Measurements from ENCODE around the gene MYF6. TPM values are rescaled to one million over a fixed set of nuclear protein-coding genes. Genes with fewer than 3 reads are reported as not detected.

Gene MYF6
- total RNA-seq, 1 experiment from 2014 or later: not detected

DNA sequence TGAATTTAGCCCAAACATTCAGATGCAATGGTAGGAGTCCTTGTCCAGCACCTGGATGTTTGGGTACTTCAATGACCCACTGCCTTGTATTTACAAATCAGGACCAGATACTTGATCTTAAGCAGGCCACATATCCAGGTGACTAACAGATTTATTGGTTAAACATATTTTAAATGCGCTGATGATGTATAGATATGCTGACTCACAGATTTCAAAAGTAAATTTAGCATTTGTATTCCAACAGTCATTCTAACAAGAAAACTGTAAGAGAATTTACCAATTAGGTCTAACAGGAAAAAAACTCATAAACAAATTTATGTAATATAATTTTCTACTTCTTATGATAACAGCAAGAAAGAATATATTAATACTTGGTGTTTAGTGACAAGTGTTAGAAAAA, 29.4 kb upstream of the MYF6 start:
- ATAC-seq (no peak), DNase-seq (ENCODE audit: low read depth, low spot score) (no peak)
- Histone ChIP-seq H3K27ac (ENCODE audit: low read depth, low read length) (no peak overlapping the region), H3K9ac (ENCODE audit: low read length) (no peak overlapping the region), H3K9me3 (ENCODE audit: control insufficient read depth in 1 of 2, insufficient read depth in 1 of 2, low read depth in 1 of 2, low read length in 2 of 2) (no peaks in the 10 kb centered on the region), H3K4me2 (ENCODE audit: low read length) (no peak overlapping the region), H3K4me3 (replicated peaks in 1 of 2; ENCODE audit: low read depth in 1 of 2, low read length in 2 of 2) (no peak overlapping the region), H4K20me1 (ENCODE audit: insufficient read depth) (no peaks in the 10 kb centered on the region), H3K36me3 (ENCODE audit: control insufficient read depth in 1 of 2, insufficient read depth in 2 of 2, low read length in 2 of 2) (no peaks in the 10 kb centered on the region), H3K27me3 (ENCODE audit: insufficient read depth, low read length) (peaks cover 15% of the 10 kb centered on the region), H2AFZ (ENCODE audit: low read depth, low read length, poor library complexity, severe bottlenecking) (no peak overlapping the region), H3K9me2 (ENCODE audit: insufficient read depth) (no peaks in the 10 kb centered on the region), H3K79me2 (ENCODE audit: insufficient read depth, low read length) (no peaks in the 10 kb centered on the region), H3K4me1 (ENCODE audit: control insufficient read depth in 1 of 2, insufficient read depth in 2 of 2, low read length in 2 of 2) (no peaks in the 10 kb centered on the region)
- intact Hi-C loops (cut with micrococcal nuclease): no loop called here
- ChIA-PET CTCF (no interaction called here), POLR2A (no interaction called here), RAD21 (ENCODE audit: low non-redundant PET in 1 of 2, low total read pairs in 2 of 2, uncharacterized antibody in 2 of 2, unreplicated experiment in 2 of 2) (no interaction called here)
- BruUV-seq (replicated peaks): no TSS peak
- TF ChIP-seq CBX3 (IDR thresholded peaks at IDR 0.05; ENCODE audit: low read depth) (no peak), ZFX (IDR thresholded peaks at IDR 0.05) (no peak), FOSL1 (IDR thresholded peaks at IDR 0.05; ENCODE audit: low read depth) (no peak), ELF1 (IDR thresholded peaks at IDR 0.05; ENCODE audit: borderline replicate concordance, low read depth) (no peak), EGR1 (IDR thresholded peaks at IDR 0.05; ENCODE audit: low read depth) (no peak), TCF7L2 (IDR thresholded peaks at IDR 0.05; ENCODE audit: borderline replicate concordance, extremely low read depth, insufficient read depth, insufficient read length) (no peak), SP1 (IDR thresholded peaks at IDR 0.05; ENCODE audit: low read depth) (no peak), EZH2phosphoT487 (IDR thresholded peaks at IDR 0.05; ENCODE audit: borderline replicate concordance) (no peak), SIN3A (IDR thresholded peaks at IDR 0.05; ENCODE audit: low read depth) (no peak), YY1 (IDR thresholded peaks at IDR 0.05; ENCODE audit: extremely low read depth, insufficient replicate concordance, low read depth, low read length) (no peak), EZH2 (IDR thresholded peaks at IDR 0.05) (no peak), POLR2A (IDR thresholded peaks at IDR 0.05; ENCODE audit: borderline replicate concordance, extremely low read depth, insufficient read depth, insufficient read length) (no peak), SRF (IDR thresholded peaks at IDR 0.05; ENCODE audit: low read depth) (no peak)
- TF ChIP-seq, protein P1, sequence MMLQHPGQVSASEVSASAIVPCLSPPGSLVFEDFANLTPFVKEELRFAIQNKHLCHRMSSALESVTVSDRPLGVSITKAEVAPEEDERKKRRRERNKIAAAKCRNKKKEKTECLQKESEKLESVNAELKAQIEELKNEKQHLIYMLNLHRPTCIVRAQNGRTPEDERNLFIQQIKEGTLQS (IDR thresholded peaks at IDR 0.05): no peak
- TF ChIP-seq, protein P2, sequence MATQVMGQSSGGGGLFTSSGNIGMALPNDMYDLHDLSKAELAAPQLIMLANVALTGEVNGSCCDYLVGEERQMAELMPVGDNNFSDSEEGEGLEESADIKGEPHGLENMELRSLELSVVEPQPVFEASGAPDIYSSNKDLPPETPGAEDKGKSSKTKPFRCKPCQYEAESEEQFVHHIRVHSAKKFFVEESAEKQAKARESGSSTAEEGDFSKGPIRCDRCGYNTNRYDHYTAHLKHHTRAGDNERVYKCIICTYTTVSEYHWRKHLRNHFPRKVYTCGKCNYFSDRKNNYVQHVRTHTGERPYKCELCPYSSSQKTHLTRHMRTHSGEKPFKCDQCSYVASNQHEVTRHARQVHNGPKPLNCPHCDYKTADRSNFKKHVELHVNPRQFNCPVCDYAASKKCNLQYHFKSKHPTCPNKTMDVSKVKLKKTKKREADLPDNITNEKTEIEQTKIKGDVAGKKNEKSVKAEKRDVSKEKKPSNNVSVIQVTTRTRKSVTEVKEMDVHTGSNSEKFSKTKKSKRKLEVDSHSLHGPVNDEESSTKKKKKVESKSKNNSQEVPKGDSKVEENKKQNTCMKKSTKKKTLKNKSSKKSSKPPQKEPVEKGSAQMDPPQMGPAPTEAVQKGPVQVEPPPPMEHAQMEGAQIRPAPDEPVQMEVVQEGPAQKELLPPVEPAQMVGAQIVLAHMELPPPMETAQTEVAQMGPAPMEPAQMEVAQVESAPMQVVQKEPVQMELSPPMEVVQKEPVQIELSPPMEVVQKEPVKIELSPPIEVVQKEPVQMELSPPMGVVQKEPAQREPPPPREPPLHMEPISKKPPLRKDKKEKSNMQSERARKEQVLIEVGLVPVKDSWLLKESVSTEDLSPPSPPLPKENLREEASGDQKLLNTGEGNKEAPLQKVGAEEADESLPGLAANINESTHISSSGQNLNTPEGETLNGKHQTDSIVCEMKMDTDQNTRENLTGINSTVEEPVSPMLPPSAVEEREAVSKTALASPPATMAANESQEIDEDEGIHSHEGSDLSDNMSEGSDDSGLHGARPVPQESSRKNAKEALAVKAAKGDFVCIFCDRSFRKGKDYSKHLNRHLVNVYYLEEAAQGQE (IDR thresholded peaks at IDR 0.05; ENCODE audit: low read depth): no peak
- TF ChIP-seq, protein P3, sequence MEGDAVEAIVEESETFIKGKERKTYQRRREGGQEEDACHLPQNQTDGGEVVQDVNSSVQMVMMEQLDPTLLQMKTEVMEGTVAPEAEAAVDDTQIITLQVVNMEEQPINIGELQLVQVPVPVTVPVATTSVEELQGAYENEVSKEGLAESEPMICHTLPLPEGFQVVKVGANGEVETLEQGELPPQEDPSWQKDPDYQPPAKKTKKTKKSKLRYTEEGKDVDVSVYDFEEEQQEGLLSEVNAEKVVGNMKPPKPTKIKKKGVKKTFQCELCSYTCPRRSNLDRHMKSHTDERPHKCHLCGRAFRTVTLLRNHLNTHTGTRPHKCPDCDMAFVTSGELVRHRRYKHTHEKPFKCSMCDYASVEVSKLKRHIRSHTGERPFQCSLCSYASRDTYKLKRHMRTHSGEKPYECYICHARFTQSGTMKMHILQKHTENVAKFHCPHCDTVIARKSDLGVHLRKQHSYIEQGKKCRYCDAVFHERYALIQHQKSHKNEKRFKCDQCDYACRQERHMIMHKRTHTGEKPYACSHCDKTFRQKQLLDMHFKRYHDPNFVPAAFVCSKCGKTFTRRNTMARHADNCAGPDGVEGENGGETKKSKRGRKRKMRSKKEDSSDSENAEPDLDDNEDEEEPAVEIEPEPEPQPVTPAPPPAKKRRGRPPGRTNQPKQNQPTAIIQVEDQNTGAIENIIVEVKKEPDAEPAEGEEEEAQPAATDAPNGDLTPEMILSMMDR (IDR thresholded peaks at IDR 0.05 in 2 of 3, conservative IDR thresholded peaks at IDR 0.05 in 1 of 3; ENCODE audit: borderline replicate concordance in 1 of 3, insufficient read depth in 1 of 3, low read depth in 2 of 3, low read length in 2 of 3): no peak
- TF ChIP-seq, protein P4, sequence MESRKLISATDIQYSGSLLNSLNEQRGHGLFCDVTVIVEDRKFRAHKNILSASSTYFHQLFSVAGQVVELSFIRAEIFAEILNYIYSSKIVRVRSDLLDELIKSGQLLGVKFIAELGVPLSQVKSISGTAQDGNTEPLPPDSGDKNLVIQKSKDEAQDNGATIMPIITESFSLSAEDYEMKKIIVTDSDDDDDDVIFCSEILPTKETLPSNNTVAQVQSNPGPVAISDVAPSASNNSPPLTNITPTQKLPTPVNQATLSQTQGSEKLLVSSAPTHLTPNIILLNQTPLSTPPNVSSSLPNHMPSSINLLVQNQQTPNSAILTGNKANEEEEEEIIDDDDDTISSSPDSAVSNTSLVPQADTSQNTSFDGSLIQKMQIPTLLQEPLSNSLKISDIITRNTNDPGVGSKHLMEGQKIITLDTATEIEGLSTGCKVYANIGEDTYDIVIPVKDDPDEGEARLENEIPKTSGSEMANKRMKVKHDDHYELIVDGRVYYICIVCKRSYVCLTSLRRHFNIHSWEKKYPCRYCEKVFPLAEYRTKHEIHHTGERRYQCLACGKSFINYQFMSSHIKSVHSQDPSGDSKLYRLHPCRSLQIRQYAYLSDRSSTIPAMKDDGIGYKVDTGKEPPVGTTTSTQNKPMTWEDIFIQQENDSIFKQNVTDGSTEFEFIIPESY (IDR thresholded peaks at IDR 0.05; ENCODE audit: extremely low read depth, insufficient replicate concordance, low read length): no peak
